ENCODE data around the gene PTGFRN. TPM values are rescaled to one million over a fixed set of nuclear protein-coding genes. Genes with fewer than 3 reads are reported as not detected.

The PTGFRN gene
- total and polyA plus RNA-seq, 2 experiments from 2014 or later = 17.4 to 32.7 TPM

DNA sequence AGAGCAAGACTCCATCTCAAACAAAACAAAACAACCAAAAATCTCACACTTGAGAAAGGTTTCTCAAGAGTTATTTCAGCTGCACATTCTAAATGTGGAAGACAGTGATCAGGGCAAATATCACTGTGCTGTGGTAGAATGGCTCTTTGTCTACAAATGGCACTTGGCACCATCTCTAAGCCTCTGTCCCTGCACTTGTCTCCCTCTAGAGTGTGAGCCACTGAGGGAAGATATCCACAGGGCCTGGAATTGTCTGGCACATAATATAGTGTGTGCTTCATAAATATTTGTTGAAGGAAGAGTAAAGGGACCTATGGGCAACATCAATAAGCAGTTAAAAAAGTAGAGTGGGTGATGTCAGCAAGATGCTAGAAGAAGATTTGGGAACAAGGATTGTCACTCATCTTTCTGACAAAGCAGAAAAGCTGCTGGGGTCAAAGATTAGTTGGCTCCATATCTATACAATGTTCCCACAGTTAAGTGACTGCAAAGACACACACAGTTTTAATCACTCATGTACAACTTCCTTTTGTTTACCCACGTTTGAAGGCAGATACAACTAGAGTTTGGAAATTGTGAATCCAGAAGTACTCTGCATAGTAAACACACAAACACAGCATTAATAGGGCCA, 110.9 kb downstream of the PTGFRN start:
- Histone ChIP-seq H3K27me3 (ENCODE audit: insufficient read depth) (no peaks in the 10 kb centered on the region), H3K79me2 (replicated peaks; ENCODE audit: insufficient read depth) (no peaks in the 10 kb centered on the region), H3K36me3 (ENCODE audit: insufficient read depth) (no peaks in the 10 kb centered on the region), H4K20me1 (replicated peaks; ENCODE audit: insufficient read depth) (no peaks in the 10 kb centered on the region), H3K27ac (ENCODE audit: low read depth) (no peak overlapping the region), H2AFZ (no peak overlapping the region), H3K4me3 (no peak overlapping the region), H3K9me2 (ENCODE audit: insufficient read depth) (0 out of 2 replicates have a peak, but pooled peaks cover 9% of the 10 kb centered on the region), H3K4me1 (ENCODE audit: insufficient read depth) (peaks cover 1% of the 10 kb centered on the region; the same call in 1 of the 2 replicates), H3K4me2 (no peak overlapping the region), H3F3A (replicated peaks; ENCODE audit: low read depth) (no peaks in the 10 kb centered on the region)
- TF ChIP-seq, protein P1, sequence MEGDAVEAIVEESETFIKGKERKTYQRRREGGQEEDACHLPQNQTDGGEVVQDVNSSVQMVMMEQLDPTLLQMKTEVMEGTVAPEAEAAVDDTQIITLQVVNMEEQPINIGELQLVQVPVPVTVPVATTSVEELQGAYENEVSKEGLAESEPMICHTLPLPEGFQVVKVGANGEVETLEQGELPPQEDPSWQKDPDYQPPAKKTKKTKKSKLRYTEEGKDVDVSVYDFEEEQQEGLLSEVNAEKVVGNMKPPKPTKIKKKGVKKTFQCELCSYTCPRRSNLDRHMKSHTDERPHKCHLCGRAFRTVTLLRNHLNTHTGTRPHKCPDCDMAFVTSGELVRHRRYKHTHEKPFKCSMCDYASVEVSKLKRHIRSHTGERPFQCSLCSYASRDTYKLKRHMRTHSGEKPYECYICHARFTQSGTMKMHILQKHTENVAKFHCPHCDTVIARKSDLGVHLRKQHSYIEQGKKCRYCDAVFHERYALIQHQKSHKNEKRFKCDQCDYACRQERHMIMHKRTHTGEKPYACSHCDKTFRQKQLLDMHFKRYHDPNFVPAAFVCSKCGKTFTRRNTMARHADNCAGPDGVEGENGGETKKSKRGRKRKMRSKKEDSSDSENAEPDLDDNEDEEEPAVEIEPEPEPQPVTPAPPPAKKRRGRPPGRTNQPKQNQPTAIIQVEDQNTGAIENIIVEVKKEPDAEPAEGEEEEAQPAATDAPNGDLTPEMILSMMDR (conservative IDR thresholded peaks at IDR 0.05; ENCODE audit: low read depth in 2 of 2) = no peak
- TF ChIP-seq, protein P2, sequence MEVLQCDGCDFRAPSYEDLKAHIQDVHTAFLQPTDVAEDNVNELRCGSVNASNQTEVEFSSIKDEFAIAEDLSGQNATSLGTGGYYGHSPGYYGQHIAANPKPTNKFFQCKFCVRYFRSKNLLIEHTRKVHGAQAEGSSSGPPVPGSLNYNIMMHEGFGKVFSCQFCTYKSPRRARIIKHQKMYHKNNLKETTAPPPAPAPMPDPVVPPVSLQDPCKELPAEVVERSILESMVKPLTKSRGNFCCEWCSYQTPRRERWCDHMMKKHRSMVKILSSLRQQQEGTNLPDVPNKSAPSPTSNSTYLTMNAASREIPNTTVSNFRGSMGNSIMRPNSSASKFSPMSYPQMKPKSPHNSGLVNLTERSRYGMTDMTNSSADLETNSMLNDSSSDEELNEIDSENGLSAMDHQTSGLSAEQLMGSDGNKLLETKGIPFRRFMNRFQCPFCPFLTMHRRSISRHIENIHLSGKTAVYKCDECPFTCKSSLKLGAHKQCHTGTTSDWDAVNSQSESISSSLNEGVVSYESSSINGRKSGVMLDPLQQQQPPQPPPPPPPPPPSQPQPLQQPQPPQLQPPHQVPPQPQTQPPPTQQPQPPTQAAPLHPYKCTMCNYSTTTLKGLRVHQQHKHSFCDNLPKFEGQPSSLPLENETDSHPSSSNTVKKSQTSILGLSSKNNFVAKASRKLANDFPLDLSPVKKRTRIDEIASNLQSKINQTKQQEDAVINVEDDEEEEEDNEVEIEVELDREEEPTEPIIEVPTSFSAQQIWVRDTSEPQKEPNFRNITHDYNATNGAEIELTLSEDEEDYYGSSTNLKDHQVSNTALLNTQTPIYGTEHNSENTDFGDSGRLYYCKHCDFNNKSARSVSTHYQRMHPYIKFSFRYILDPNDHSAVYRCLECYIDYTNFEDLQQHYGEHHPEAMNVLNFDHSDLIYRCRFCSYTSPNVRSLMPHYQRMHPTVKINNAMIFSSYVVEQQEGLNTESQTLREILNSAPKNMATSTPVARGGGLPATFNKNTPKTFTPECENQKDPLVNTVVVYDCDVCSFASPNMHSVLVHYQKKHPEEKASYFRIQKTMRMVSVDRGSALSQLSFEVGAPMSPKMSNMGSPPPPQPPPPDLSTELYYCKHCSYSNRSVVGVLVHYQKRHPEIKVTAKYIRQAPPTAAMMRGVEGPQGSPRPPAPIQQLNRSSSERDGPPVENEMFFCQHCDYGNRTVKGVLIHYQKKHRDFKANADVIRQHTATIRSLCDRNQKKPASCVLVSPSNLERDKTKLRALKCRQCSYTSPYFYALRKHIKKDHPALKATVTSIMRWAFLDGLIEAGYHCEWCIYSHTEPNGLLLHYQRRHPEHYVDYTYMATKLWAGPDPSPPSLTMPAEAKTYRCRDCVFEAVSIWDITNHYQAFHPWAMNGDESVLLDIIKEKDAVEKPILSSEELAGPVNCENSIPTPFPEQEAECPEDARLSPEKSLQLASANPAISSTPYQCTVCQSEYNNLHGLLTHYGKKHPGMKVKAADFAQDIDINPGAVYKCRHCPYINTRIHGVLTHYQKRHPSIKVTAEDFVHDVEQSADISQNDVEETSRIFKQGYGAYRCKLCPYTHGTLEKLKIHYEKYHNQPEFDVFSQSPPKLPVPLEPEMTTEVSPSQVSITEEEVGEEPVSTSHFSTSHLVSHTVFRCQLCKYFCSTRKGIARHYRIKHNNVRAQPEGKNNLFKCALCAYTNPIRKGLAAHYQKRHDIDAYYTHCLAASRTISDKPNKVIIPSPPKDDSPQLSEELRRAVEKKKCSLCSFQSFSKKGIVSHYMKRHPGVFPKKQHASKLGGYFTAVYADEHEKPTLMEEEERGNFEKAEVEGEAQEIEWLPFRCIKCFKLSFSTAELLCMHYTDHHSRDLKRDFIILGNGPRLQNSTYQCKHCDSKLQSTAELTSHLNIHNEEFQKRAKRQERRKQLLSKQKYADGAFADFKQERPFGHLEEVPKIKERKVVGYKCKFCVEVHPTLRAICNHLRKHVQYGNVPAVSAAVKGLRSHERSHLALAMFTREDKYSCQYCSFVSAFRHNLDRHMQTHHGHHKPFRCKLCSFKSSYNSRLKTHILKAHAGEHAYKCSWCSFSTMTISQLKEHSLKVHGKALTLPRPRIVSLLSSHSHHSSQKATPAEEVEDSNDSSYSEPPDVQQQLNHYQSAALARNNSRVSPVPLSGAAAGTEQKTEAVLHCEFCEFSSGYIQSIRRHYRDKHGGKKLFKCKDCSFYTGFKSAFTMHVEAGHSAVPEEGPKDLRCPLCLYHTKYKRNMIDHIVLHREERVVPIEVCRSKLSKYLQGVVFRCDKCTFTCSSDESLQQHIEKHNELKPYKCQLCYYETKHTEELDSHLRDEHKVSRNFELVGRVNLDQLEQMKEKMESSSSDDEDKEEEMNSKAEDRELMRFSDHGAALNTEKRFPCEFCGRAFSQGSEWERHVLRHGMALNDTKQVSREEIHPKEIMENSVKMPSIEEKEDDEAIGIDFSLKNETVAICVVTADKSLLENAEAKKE (CRISPR knock-in tag; IDR thresholded peaks at IDR 0.05) = no peak
- TF ChIP-seq POLR2AphosphoS5 (IDR thresholded peaks at IDR 0.05; ENCODE audit: low read depth) = no peak
- TF ChIP-seq, protein P3, sequence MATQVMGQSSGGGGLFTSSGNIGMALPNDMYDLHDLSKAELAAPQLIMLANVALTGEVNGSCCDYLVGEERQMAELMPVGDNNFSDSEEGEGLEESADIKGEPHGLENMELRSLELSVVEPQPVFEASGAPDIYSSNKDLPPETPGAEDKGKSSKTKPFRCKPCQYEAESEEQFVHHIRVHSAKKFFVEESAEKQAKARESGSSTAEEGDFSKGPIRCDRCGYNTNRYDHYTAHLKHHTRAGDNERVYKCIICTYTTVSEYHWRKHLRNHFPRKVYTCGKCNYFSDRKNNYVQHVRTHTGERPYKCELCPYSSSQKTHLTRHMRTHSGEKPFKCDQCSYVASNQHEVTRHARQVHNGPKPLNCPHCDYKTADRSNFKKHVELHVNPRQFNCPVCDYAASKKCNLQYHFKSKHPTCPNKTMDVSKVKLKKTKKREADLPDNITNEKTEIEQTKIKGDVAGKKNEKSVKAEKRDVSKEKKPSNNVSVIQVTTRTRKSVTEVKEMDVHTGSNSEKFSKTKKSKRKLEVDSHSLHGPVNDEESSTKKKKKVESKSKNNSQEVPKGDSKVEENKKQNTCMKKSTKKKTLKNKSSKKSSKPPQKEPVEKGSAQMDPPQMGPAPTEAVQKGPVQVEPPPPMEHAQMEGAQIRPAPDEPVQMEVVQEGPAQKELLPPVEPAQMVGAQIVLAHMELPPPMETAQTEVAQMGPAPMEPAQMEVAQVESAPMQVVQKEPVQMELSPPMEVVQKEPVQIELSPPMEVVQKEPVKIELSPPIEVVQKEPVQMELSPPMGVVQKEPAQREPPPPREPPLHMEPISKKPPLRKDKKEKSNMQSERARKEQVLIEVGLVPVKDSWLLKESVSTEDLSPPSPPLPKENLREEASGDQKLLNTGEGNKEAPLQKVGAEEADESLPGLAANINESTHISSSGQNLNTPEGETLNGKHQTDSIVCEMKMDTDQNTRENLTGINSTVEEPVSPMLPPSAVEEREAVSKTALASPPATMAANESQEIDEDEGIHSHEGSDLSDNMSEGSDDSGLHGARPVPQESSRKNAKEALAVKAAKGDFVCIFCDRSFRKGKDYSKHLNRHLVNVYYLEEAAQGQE (IDR thresholded peaks at IDR 0.05; ENCODE audit: unreplicated experiment) = no peak
- no peak for TF ChIP-seq NANOG (IDR thresholded peaks at IDR 0.05; ENCODE audit: borderline replicate concordance)
- Mint-ChIP-seq H3K27me3 (ENCODE audit: insufficient read depth, low read depth, poor library complexity) (peaks cover 2% of the 10 kb centered on the region), H3K36me3 (ENCODE audit: low read depth) (no peaks in the 10 kb centered on the region), H3K27ac (no peak overlapping the region), H3K4me1 (peaks cover 3% of the 10 kb centered on the region), H3K4me3 (no peak overlapping the region), H3K9me3 (no peaks in the 10 kb centered on the region)
- no peak for DNase-seq (ENCODE audit: low spot score)
- ATAC-seq = no peak
